ENCODE data around the gene DPM3. TPM values are rescaled to one million over a fixed set of nuclear protein-coding genes. Genes with fewer than 3 reads are reported as not detected.

The DPM3 gene
- total and polyA plus RNA-seq, 2 of the 13 experiments (the other 11 are each of a cell fraction or from before 2014, with no cell fraction given), result 23.2 to 53.4 TPM

DNA sequence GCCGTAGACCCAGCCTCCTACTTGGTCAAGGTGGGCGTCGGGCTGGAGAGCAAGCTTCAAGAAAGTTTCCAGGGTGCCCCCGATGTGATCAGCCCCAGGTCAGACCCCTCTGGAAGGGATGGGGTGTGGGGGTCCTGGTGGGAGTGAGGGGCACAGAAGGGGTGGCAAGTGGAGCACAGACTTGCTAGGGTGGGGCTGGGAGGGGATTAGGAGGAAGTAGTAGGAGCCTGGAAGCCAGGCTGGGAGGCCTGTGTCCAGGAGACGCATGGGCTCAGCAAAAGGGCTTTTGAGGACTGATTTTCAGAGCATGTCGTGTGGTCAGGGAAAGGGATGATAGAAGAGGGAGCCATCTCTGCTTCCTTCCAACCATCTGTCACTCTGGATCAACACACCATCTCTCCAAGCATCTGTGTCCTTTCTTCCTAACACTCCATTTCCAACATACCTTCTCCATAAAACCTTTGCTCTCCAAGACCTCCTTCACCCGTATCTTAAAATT lies 41.8 kb upstream of the DPM3 start (continued):
- TF ChIP-seq, protein P1, sequence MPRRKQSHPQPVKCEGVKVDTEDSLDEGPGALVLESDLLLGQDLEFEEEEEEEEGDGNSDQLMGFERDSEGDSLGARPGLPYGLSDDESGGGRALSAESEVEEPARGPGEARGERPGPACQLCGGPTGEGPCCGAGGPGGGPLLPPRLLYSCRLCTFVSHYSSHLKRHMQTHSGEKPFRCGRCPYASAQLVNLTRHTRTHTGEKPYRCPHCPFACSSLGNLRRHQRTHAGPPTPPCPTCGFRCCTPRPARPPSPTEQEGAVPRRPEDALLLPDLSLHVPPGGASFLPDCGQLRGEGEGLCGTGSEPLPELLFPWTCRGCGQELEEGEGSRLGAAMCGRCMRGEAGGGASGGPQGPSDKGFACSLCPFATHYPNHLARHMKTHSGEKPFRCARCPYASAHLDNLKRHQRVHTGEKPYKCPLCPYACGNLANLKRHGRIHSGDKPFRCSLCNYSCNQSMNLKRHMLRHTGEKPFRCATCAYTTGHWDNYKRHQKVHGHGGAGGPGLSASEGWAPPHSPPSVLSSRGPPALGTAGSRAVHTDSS (CRISPR knock-in tag; conservative IDR thresholded peaks at IDR 0.05), result no peak

GRCh38 chr1:155181371-155182051 lies 41.2 kb upstream of the DPM3 start:
- in situ Hi-C loops (cut with HindIII; ENCODE audit: extremely low pct_ligation_motif_present, low pct_unique_long_range_greater_than_20kb), result no loop called here
- Histone ChIP-seq H3K9me3 (ENCODE audit: low read length) (no peaks in the 10 kb centered on the region), H4K20me1 (ENCODE audit: insufficient read depth, low read length) (no peaks in the 10 kb centered on the region), H3K79me2 (ENCODE audit: insufficient read depth, low read length) (no peaks in the 10 kb centered on the region), H3K36me3 (replicated peaks in 1 of 2; ENCODE audit: control insufficient read depth in 1 of 2, insufficient read depth in 2 of 2, low read length in 2 of 2) (no peaks in the 10 kb centered on the region), H3K4me3 (replicated peaks in 1 of 3; ENCODE audit: insufficient read depth in 1 of 3, low read depth in 2 of 3, low read length in 3 of 3) (no peak overlapping the region), H3K27ac (ENCODE audit: extremely low read length, insufficient read depth, low read length) (no peak overlapping the region), H3K27me3 (ENCODE audit: control insufficient read depth in 1 of 2, insufficient read depth in 2 of 2, low read length in 2 of 2) (peaks cover 4 to 44% of the 10 kb centered on the region in 2 experiments; a peak in 4 of 5 replicates), H3K9ac (ENCODE audit: insufficient read depth, low read depth, low read length) (no peak overlapping the region), H3K4me1 (ENCODE audit: insufficient read depth, low read length) (peaks cover 44% of the 10 kb centered on the region), H3K4me2 (ENCODE audit: low read depth, low read length) (no peak overlapping the region), H2AFZ (ENCODE audit: low read length) (no peak overlapping the region)
- no TSS peak for BruUV-seq (replicated peaks)
- ChIA-PET CTCF (ENCODE audit: low intra/inter-chr PET ratio, low total read pairs) (no interaction called here), POLR2A (no interaction called here)
- DNase-seq (ENCODE audit: low spot score), result no peak
- no peak for ATAC-seq
- FAIRE-seq, result no peak
- WGBS (ENCODE audit: low lambda C conversion rate), result 34% methylated on average over 18 of the region's 18 CpGs
- intact Hi-C loops (cut with micrococcal nuclease; ENCODE audit: unreplicated experiment), result no loop called here
- TF ChIP-seq ZBTB7A (CRISPR knock-in tag; IDR thresholded peaks at IDR 0.05) (no peak), CEBPG (CRISPR knock-in tag; IDR thresholded peaks at IDR 0.05) (no peak), SP5 (CRISPR knock-in tag; IDR thresholded peaks at IDR 0.05; ENCODE audit: borderline replicate concordance, low read depth) (no peak), PCBP1 (IDR thresholded peaks at IDR 0.05; ENCODE audit: borderline replicate concordance, low read depth, low read length) (no peak), RFXAP (CRISPR knock-in tag; IDR thresholded peaks at IDR 0.05; ENCODE audit: borderline replicate concordance) (no peak), ZNF251 (CRISPR knock-in tag; IDR thresholded peaks at IDR 0.05) (no peak), SNAPC5 (CRISPR knock-in tag; IDR thresholded peaks at IDR 0.05; ENCODE audit: borderline replicate concordance) (no peak), HOXA3 (CRISPR knock-in tag; IDR thresholded peaks at IDR 0.05) (no peak), ZNF576 (CRISPR knock-in tag; IDR thresholded peaks at IDR 0.05) (no peak), MLLT10 (CRISPR knock-in tag; IDR thresholded peaks at IDR 0.05) (no peak), BORCS8-MEF2B (CRISPR knock-in tag; IDR thresholded peaks at IDR 0.05) (no peak), ZNF777 (CRISPR knock-in tag; IDR thresholded peaks at IDR 0.05) (no peak), POGZ (CRISPR knock-in tag; IDR thresholded peaks at IDR 0.05) (no peak), MAFG (CRISPR knock-in tag; IDR thresholded peaks at IDR 0.05) (no peak), LCORL (IDR thresholded peaks at IDR 0.05) (no peak), LCORL (CRISPR knock-in tag; IDR thresholded peaks at IDR 0.05) (no peak)
- TF ChIP-seq, protein P2, sequence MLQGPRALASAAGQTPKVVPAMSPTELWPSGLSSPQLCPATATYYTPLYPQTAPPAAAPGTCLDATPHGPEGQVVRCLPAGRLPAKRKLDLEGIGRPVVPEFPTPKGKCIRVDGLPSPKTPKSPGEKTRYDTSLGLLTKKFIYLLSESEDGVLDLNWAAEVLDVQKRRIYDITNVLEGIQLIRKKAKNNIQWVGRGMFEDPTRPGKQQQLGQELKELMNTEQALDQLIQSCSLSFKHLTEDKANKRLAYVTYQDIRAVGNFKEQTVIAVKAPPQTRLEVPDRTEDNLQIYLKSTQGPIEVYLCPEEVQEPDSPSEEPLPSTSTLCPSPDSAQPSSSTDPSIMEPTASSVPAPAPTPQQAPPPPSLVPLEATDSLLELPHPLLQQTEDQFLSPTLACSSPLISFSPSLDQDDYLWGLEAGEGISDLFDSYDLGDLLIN (CRISPR knock-in tag; IDR thresholded peaks at IDR 0.05; ENCODE audit: borderline replicate concordance), result no peak
